A549 (cell line): ENCODE measurements around the gene DOP1A.

ENCODE experiments used
- CTCF ChIP-seq: fragments of >200 bp; sonication (Bioruptor Twin); formaldehyde crosslinking; IDR thresholded peaks from 3 replicates; pipeline ENCODE4 v1.5.1; 2016
- FOSL2 ChIP-seq, 2 experiments: fragments of 450-650 bp in 1 of 2; fragments of >200 bp in 1 of 2; sonication (Bioruptor Twin) in 1 of 2; formaldehyde crosslinking; IDR thresholded peaks; 2 replicates each; pipeline versions ENCODE4 v1.5.0 to v1.6.1; 2016 to 2020; ENCODE audit warnings: mild to moderate bottlenecking in 1 of 2, moderate library complexity in 1 of 2
- HDAC2 ChIP-seq: fragments of 200-600 bp; sonication (generic); IDR thresholded peaks from 2 replicates; pipeline ENCODE4 v1.6.1; 2016
- MAX ChIP-seq: IDR thresholded peaks from 2 replicates; pipeline ENCODE4 v1.6.1; 2012
- POLR2A ChIP-seq: IDR thresholded peaks from 2 replicates; pipeline ENCODE4 v1.6.1; 2012; ENCODE audit warnings: mild to moderate bottlenecking, low read length
- POLR2AphosphoS2 ChIP-seq: conservative IDR thresholded peaks from 2 replicates; pipeline ENCODE4 v1.6.1; 2012; ENCODE audit warnings: low read length, improper control_type of control experiment, inconsistent platforms
- RAD21 ChIP-seq, 2 experiments: fragments of >200 bp in 1 of 2; sonication (Bioruptor Twin) in 1 of 2; formaldehyde crosslinking in 1 of 2; IDR thresholded peaks in 1 of 2; conservative IDR thresholded peaks in 1 of 2; 2 replicates in 1 of 2; 3 replicates in 1 of 2; pipeline ENCODE4 v1.6.1; 2012 to 2018; ENCODE audit warnings: inconsistent platforms in 1 of 2

GRCh38 chr6:83192871-83193746 is 125.6 kb downstream of the DOP1A start, which contains the start of the genes PGM3 and RWDD2A:
- no peak for TF ChIP-seq HDAC2
- TF ChIP-seq CTCF, result no peak
- TF ChIP-seq POLR2AphosphoS2, result no peak
- no peak for TF ChIP-seq RAD21 (conservative IDR thresholded peaks at IDR 0.05 in 1 of 2, IDR thresholded peaks at IDR 0.05 in 1 of 2)
- no peak for TF ChIP-seq FOSL2 (IDR thresholded peaks at IDR 0.05)
- no peak for TF ChIP-seq FOSL2 (CRISPR knock-in tag; IDR thresholded peaks at IDR 0.05)
- TF ChIP-seq POLR2A, result peak; percentile 75
- peak; percentile 22 for TF ChIP-seq MAX
